ENCODE data around the gene USP8. TPM values are rescaled to one million over a fixed set of nuclear protein-coding genes. Genes with fewer than 3 reads are reported as not detected.
"Not testable (repeated sequence)": the region's sequence is repeated elsewhere in the genome, so short reads cannot be mapped to it uniquely, and the experiment has no call there.

USP8 gene
- total and polyA plus RNA-seq, 8 donors, result 11.1 to 36.4 (median 24.9) TPM

- no peaks in the 10 kb centered on the region for H3K9me3 ChIP-seq
- DNase-seq, result no peak
- no peak for ATAC-seq
- TF ChIP-seq CTCF (IDR thresholded peaks at IDR 0.05), result no peak
- no peak for FAIRE-seq
- H3K4me1 ChIP-seq, result no peaks in the 10 kb centered on the region
- 92 to 93% methylated on average over 3 of the region's 3 CpGs for WGBS, 2 donors
- no peak overlapping the region for H3K4me3 ChIP-seq
- peaks cover 4 to 81% (median 14%) of the 10 kb centered on the region in 3 donors for H3K36me3 ChIP-seq
- no peak overlapping the region for H3K27ac ChIP-seq
- intact Hi-C loops (cut with DNase I), result no loop called here
- H3K27me3 ChIP-seq, result no peaks in the 10 kb centered on the region
These were observed 69.4 kb downstream of the USP8 start for GRCh38 chr15:50493625-50494024.

GRCh38 chr15:50494547-50494946 lies 70.3 kb downstream of the USP8 start:
- DNase-seq; H3K9me3 ChIP-seq; ATAC-seq; H3K27me3 ChIP-seq; H3K4me1 ChIP-seq; intact Hi-C loops (cut with DNase I); FAIRE-seq; H3K27ac ChIP-seq; H3K4me3 ChIP-seq: not testable (repeated sequence)
- 90% methylated on average over 2 of the region's 2 CpGs for WGBS, 2 donors
- peaks cover 4 to 91% (median 14%) of the 10 kb centered on the region in 3 donors for H3K36me3 ChIP-seq

GRCh38 chr15:50496692-50497091 lies 72.5 kb downstream of the USP8 start:
- peaks cover 4 to 86% (median 14%) of the 10 kb centered on the region in 3 donors for H3K36me3 ChIP-seq
- FAIRE-seq (no peak), ATAC-seq (no peak), DNase-seq (no peak)
- H3K4me1 ChIP-seq, result no peaks in the 10 kb centered on the region
- no peak for TF ChIP-seq CTCF (IDR thresholded peaks at IDR 0.05)
- H3K27ac ChIP-seq, result no peak overlapping the region
- no peak overlapping the region for H3K4me3 ChIP-seq
- H3K9me3 ChIP-seq, result no peaks in the 10 kb centered on the region
- no peaks in the 10 kb centered on the region for H3K27me3 ChIP-seq
- intact Hi-C loops (cut with DNase I), result no loop called here
- 95 to 98% methylated on average over 2 of the region's 2 CpGs for WGBS, 2 donors

- H3K4me1 ChIP-seq, result no peaks in the 10 kb centered on the region
- intact Hi-C loops (cut with DNase I), result no loop called here
- peaks cover 0 to 53% (median 14%) of the 10 kb centered on the region in 3 donors for H3K36me3 ChIP-seq
- TF ChIP-seq CTCF (IDR thresholded peaks at IDR 0.05), result no peak
- no peak overlapping the region for H3K4me3 ChIP-seq
- H3K27ac ChIP-seq, result no peak overlapping the region
- H3K9me3 ChIP-seq, result no peaks in the 10 kb centered on the region
- H3K27me3 ChIP-seq, result no peaks in the 10 kb centered on the region
- DNase-seq (no peak), ATAC-seq (no peak), FAIRE-seq (no peak)
- WGBS, 2 donors, result 75 to 78% methylated on average over 3 of the region's 3 CpGs
These were observed 76.1 kb downstream of the USP8 start for GRCh38 chr15:50500352-50500751.

- Histone ChIP-seq H3K36me3 (peaks cover 0 to 41% (median 8%) of the 10 kb centered on the region in 3 donors), H3K27me3 (no peaks in the 10 kb centered on the region), H3K9me3 (no peaks in the 10 kb centered on the region), H3K4me1 (no peaks in the 10 kb centered on the region), H3K27ac (no peak overlapping the region), H3K4me3 (no peak overlapping the region)
- intact Hi-C loops (cut with DNase I), result no loop called here
- no peak for ATAC-seq
- FAIRE-seq, result no peak
- TF ChIP-seq CTCF (IDR thresholded peaks at IDR 0.05), result no peak
- no peak for DNase-seq
- 95 to 98% methylated on average over 4 of the region's 4 CpGs for WGBS, 2 donors
These were observed 77.6 kb downstream of the USP8 start for GRCh38 chr15:50501815-50502214.

Measured in pancreas (tissue), 10 donors.